DOHH2 (cell line): ENCODE measurements around the gene PTGES3.

ENCODE experiments used
- EZH2phosphoT487 ChIP-seq: fragments of 200-600 bp; sonication (generic); IDR thresholded peaks from 2 replicates; pipeline ENCODE4 v1.6.1; 2017; ENCODE audit warnings: borderline replicate concordance, mild to moderate bottlenecking, antibody characterized with exemption, low read length, moderate library complexity, mixed read lengths
- TF ChIP-seq, protein P1 (sequence below): fragments of 200-600 bp; sonication (generic); IDR thresholded peaks from one replicate; pipeline ENCODE4 v1.5.1; 2014; ENCODE audit warnings: antibody characterized with exemption, mild to moderate bottlenecking, low read depth, low read length; ENCODE audit not compliant: poor library complexity, severe bottlenecking

- no peak for TF ChIP-seq EZH2phosphoT487
- TF ChIP-seq, protein P1, sequence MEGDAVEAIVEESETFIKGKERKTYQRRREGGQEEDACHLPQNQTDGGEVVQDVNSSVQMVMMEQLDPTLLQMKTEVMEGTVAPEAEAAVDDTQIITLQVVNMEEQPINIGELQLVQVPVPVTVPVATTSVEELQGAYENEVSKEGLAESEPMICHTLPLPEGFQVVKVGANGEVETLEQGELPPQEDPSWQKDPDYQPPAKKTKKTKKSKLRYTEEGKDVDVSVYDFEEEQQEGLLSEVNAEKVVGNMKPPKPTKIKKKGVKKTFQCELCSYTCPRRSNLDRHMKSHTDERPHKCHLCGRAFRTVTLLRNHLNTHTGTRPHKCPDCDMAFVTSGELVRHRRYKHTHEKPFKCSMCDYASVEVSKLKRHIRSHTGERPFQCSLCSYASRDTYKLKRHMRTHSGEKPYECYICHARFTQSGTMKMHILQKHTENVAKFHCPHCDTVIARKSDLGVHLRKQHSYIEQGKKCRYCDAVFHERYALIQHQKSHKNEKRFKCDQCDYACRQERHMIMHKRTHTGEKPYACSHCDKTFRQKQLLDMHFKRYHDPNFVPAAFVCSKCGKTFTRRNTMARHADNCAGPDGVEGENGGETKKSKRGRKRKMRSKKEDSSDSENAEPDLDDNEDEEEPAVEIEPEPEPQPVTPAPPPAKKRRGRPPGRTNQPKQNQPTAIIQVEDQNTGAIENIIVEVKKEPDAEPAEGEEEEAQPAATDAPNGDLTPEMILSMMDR: no peak
Observed at GRCh38 chr12:56626701-56627100, 61.4 kb downstream of the PTGES3 start.
